Astrocyte of the hippocampus (primary cell): ENCODE results near the gene SCNN1A.

Experiments
- DNase-seq: peaks from one replicate; pipeline ENCODE4 v3.0.0; 2011; ENCODE audit warnings: low read depth, low spot score

SCNN1A gene

GRCh38 chr12:6334940-6335450, 40.4 kb downstream of the SCNN1A start:
- DNase-seq = peak; percentile 47

GRCh38 chr12:6334359-6334758, 41.0 kb downstream of the SCNN1A start:
- DNase-seq = no peak

GRCh38 chr12:6333566-6333965, 41.8 kb downstream of the SCNN1A start:
- peak; percentile 89 for DNase-seq

GRCh38 chr12:6333029-6333428, 42.3 kb downstream of the SCNN1A start:
- no peak for DNase-seq

GRCh38 chr12:6332459-6332858, 42.9 kb downstream of the SCNN1A start:
- DNase-seq = peak; percentile 34

GRCh38 chr12:6330999-6331714, 44.2 kb downstream of the SCNN1A start:
- DNase-seq = no peak

- no peak for DNase-seq
Observed at GRCh38 chr12:6330192-6330591, 45.2 kb downstream of the SCNN1A start.

- no peak for DNase-seq
Observed at GRCh38 chr12:6329703-6330064, 45.7 kb downstream of the SCNN1A start.

- peak; percentile 8 for DNase-seq
Observed at GRCh38 chr12:6328945-6329702, 46.2 kb downstream of the SCNN1A start.

- DNase-seq = no peak
Observed at GRCh38 chr12:6328045-6328779, 47.2 kb downstream of the SCNN1A start.

- peak; percentile 11 for DNase-seq
Observed at GRCh38 chr12:6327229-6328041, 47.9 kb downstream of the SCNN1A start.

GRCh38 chr12:6326316-6327228, 48.8 kb downstream of the SCNN1A start:
- DNase-seq = peak; percentile 67

- peak; percentile 21 for DNase-seq
Observed at GRCh38 chr12:6324936-6325750, 50.2 kb downstream of the SCNN1A start.

- DNase-seq = no peak
Observed at GRCh38 chr12:6323995-6324711, 51.2 kb downstream of the SCNN1A start.

GRCh38 chr12:6323340-6323994, 51.9 kb downstream of the SCNN1A start:
- DNase-seq = peak; percentile 92

GRCh38 chr12:6322969-6323339, 52.4 kb downstream of the SCNN1A start:
- no peak for DNase-seq

GRCh38 chr12:6322352-6322751, 53.0 kb downstream of the SCNN1A start:
- peak; percentile 41 for DNase-seq

- DNase-seq = no peak
Observed at GRCh38 chr12:6321905-6322304, 53.5 kb downstream of the SCNN1A start.
